Cardiac septum (tissue), 1 donor: ENCODE results near the gene UBE2U. TPM values are rescaled to one million over a fixed set of nuclear protein-coding genes. Genes with fewer than 3 reads are reported as not detected.
"Not testable (repeated sequence)": the region's sequence is repeated elsewhere in the genome, so short reads cannot be mapped to it uniquely, and the experiment has no call there.

Experiments
- DNase-seq: peaks from one replicate; pipeline ENCODE4 v3.0.0-alpha.2; 2020; ENCODE audit warnings: low spot score
- intact Hi-C: fragments of 100-400 bp; cut with DNase I; formaldehyde crosslinking; loops from one replicate; pipeline ENCODE4 v1.14.0; 2022
- total RNA-seq: library from RNA; stranded (reverse); fragmentation: NEBNext Ultra II Directional; extraction: Animal tissue kit (Norgen Biotek cat#: 25700); gene quantifications from one replicate; pipeline ENCODE4 v1.2.1, GENCODE V29; 2021
- donor health status: DM: no; HTN: no; CAD: no.

Gene UBE2U
- total RNA-seq, 1 donor from 2014 or later: not detected

DNA sequence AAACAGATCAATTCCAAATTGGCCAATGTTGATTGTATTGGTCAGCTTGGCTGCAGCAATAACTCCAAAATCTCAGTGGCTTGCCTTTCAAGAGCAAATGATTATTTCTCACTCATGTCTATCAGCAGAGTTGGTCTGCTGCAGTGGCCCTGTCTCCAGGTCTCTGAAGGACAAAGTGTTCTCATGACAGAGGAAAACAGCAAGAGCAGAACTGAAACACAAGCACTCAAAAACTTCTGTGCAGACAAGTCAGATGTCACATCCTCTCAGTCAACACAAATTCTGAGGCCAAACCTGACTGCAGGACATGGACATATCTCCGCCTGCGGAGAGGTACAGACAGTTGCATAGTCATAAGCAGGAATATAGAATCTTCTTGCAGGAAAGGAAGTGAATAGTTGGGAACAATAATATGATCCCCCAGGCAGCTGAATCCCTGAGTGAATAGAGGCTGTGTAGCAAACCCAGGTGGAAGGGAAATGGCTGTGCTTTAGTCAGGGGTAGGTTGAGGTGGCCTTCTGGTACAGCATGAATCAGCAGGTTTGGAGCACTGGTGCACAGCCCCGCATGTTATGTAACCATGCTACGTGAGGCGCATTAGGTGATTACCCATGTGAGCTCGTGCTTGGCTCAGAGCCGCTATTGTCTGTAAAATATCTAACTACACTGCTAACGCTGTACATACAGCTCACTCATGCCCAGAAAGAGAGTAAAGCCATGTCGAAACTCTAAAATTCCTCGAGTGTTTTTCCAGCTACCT lies 17.1 kb upstream of the UBE2U start:
- no peak for DNase-seq
- intact Hi-C loops: no loop called here

GRCh38 chr1:64186898-64187280 lies 16.5 kb upstream of the UBE2U start:
- DNase-seq: no peak
- intact Hi-C loops: no loop called here

DNA sequence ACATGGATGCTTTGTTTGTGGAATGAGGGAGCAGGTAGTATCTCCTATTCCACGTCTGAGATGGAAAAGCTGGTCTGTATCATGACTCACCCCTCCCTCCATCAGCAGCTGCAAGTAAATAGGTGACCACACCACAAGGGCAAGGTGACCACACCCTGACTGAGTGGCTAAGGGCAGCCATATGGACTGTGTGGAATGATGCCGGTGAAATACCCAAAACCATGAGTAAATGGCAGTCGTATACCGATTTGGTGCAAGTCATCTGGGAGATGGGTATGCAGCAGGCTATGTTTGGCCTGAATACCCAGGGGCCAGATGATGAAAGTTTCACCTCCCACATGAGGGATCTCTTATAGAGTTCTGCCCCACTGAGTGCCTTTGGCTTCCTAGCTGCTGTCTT lies 15.8 kb upstream of the UBE2U start:
- intact Hi-C loops: no loop called here
- no peak for DNase-seq

GRCh38 chr1:64192290-64192689 lies 11.1 kb upstream of the UBE2U start:
- no peak for DNase-seq
- intact Hi-C loops: no loop called here

GRCh38 chr1:64194168-64195080 lies 9.0 kb upstream of the UBE2U start:
- intact Hi-C loops: no loop called here

GRCh38 chr1:64195081-64195395 lies 8.4 kb upstream of the UBE2U start:
- intact Hi-C loops: no loop called here

More at GRCh38 chr1:64194168-64195080, 9.0 kb upstream of the UBE2U start:
- no peak for DNase-seq

DNA sequence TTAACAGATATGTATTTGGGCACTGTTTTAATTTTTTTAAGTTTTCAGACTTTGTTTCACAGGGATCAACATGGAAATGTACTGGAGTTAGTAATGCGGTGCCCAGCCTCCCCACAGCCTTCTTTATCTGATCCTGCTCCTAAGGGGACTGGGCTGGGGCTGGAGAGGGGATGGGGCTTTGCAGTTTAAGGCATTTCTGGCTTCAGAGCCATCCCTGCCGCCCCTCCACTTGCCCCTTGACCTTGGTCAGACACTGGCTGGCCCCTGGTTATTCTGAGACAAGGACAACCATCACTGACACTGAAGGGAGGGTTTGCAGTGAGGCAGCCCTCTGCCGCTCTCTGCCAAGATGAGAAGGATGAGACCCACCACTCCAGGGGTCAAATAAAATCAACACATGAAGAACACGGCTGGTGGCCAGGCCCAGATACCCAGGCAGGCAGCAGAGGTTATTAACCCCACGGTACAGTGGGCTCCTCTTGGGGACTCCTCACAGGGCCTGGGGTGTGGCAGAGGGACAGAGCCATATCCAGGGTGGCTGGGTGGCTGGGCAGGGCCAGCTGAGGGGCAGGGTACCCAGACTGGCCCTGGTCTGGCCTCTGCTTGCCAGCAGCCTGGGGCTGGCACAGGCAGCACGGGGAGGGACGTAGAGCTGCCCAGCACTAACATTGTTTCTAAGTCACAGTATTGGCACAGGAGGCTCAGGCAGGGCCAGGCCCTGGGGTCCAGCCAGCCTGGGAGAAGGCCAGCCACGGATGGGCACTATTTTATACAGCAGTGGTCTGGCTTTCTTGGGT lies 7.2 kb upstream of the UBE2U start:
- intact Hi-C loops: no loop called here
- DNase-seq: no peak

More at GRCh38 chr1:64195081-64195395, 8.4 kb upstream of the UBE2U start:
- no peak for DNase-seq

DNA sequence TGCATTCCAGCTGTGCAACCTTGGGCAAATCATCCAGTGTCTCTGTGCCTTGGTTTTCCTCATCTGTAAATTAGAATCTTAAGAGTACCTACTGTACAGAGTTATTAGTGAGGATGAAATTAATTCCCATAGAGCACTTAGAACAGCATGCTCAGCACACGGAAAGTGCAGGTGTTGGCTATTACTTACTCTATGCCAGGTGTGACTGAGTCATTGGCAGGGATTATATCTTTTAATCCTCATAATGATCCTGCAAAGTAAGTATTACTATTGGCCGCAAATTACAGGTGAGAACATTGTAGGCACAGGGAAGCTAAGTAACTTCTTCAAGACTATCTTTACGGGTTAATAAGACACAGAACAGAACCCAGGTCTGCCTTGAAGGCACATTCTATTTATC lies 6.3 kb upstream of the UBE2U start:
- intact Hi-C loops: no loop called here
- DNase-seq: no peak

GRCh38 chr1:64199154-64199553 lies 4.3 kb upstream of the UBE2U start:
- no peak for DNase-seq
- intact Hi-C loops: no loop called here

GRCh38 chr1:64200064-64200463 lies 3.4 kb upstream of the UBE2U start:
- intact Hi-C loops: no loop called here
- DNase-seq: no peak

GRCh38 chr1:64209221-64209620 lies 5.8 kb downstream of the UBE2U start:
- no peak for DNase-seq
- intact Hi-C loops: no loop called here

DNA sequence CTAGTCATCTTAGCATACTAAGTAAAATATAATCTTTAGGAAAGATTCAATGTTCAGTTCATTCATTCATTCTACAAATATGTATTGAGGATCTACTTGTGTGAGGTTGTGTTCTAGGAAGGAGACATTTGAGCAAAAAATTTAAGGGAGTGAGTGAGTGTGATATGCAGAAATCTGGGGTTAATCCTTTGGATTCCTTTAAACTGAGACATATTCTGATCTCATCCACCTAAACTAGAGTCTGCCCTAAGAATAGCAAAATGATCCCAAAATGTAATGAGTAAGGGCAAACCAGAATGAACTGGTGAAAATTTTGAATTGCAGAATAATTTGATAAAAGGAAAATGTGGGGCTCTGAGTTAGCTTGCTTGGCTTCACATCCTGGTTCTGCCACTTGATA lies 8.6 kb downstream of the UBE2U start:
- no peak for DNase-seq
- intact Hi-C loops: no loop called here

- no peak for DNase-seq
- intact Hi-C loops: no loop called here
These were observed 12.2 kb downstream of the UBE2U start for GRCh38 chr1:64215576-64215975.

DNA sequence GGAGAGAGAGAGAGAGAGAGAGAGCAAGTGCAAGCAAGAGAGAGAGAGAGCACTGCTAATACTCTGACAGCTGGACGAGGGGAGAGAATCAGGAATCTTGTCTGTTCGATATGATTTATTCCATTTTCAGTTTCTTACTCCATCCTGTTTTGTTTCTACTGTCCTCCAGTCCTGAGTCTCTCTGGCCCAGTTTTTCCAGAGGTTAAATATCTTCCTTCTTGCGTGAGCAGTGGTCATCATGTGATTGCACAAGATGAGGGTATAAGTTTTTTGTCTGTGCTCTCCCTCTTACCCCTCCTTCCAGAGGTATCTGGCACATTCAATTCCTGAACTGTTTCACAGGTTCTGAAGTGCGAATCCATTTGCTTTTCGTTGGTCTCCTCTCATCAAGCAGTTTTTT lies 16.8 kb downstream of the UBE2U start:
- intact Hi-C loops: no loop called here
- DNase-seq: no peak

- no peak for DNase-seq
- intact Hi-C loops: no loop called here
These were observed 20.1 kb downstream of the UBE2U start for GRCh38 chr1:64223329-64224151.

GRCh38 chr1:64224236-64224635 lies 20.8 kb downstream of the UBE2U start:
- intact Hi-C loops, DNase-seq: not testable (repeated sequence)

DNA sequence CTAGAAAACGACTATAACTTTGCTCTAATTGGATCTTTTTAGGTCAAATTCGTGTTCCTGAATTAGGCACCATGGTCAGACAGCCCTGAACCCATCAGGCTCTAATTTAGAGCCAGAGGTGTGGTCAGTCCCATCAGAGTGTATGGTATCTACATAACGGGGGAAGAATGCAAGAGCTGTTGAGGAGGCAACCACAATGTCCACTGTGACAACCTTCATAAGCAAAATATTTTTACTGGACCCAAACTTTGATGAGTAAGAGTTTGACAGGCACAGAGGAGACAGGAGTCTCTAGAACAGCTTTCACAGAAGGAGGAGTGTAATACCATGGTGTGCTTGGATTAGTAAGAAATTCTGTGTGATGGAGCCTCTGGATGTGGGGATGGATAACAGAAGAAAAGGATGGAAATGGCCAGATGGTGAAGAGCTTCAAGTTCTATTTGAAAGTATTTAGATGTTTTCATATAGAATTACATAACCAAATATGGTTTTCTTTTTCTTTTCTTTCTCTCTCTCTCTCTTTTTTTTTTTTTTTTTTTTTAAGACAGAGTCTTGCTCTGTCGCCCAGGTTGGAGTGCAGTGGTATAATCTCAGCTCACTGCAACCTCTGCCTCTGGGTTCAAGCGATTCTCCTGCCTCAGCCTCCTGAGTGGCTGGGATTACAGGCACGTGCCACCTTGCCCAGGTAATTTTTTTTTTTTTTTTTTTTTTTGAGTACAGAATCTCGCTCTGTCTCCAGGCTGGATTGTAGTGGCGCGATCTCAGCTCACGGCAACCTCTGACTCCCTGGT lies 24.9 kb downstream of the UBE2U start:
- intact Hi-C loops: no loop called here
- DNase-seq: no peak

DNA sequence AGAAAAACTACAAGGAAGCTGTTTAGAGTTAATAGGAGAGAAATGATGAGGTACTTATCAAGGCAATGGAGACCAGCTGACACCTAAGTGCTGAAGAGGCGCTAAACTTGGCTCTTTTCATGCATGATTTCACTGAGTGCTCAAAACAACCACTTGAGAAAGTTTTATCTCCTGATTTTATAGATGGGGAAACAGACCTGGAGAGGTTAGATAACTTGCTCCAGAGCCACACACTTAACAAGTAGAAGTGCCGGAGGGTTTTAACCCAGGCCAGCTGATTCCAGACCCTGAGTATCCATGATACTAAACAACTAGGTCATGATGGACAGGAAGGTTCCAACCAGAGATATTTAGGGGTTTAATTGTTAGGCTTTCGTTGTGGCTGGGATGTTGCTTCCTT lies 25.9 kb downstream of the UBE2U start:
- intact Hi-C loops: no loop called here
- DNase-seq: no peak

- DNase-seq: no peak
- intact Hi-C loops: no loop called here
These were observed 27.7 kb downstream of the UBE2U start for GRCh38 chr1:64231153-64231552.
